Activated naive CD4-positive, alpha-beta T cell treated with anti-CD3 and anti-CD28 coated beads, Interleukin-2, amount 10 ng/mL, durations not matched to agents 7 days and 5 days (primary cell): ENCODE results near the gene RCVRN.

ENCODE experiments used
- CTCF ChIA-PET: fragments of 350-600 bp; sonication (Branson Sonifier 250); formaldehyde crosslinking; loops from one replicate; lab custom pipeline; 2021; ENCODE audit warnings: antibody characterized with exemption; lab: Charles Lee
- DNase-seq: peaks from one replicate; pipeline ENCODE4 v3.0.0-alpha.2; 2020
- H3K27ac Mint-ChIP-seq: one replicate; pipeline ENCODE4 v1.8.0; 2021; ENCODE audit warnings: mild to moderate bottlenecking, moderate library complexity, mixed read lengths
- H3K27me3 Mint-ChIP-seq: one replicate; pipeline ENCODE4 v1.8.0; 2021; ENCODE audit warnings: mild to moderate bottlenecking, mixed read lengths
- H3K36me3 Mint-ChIP-seq: one replicate; pipeline ENCODE4 v1.8.0; 2021; ENCODE audit warnings: mixed read lengths
- H3K4me1 Mint-ChIP-seq: one replicate; pipeline ENCODE4 v1.8.0; 2021; ENCODE audit warnings: mixed read lengths
- H3K4me3 Mint-ChIP-seq: one replicate; pipeline ENCODE4 v1.8.0; 2021; ENCODE audit warnings: mild to moderate bottlenecking, moderate library complexity, mixed read lengths
- H3K9me3 Mint-ChIP-seq: one replicate; pipeline ENCODE4 v1.8.0; 2021; ENCODE audit warnings: mixed read lengths

Gene RCVRN

DNA sequence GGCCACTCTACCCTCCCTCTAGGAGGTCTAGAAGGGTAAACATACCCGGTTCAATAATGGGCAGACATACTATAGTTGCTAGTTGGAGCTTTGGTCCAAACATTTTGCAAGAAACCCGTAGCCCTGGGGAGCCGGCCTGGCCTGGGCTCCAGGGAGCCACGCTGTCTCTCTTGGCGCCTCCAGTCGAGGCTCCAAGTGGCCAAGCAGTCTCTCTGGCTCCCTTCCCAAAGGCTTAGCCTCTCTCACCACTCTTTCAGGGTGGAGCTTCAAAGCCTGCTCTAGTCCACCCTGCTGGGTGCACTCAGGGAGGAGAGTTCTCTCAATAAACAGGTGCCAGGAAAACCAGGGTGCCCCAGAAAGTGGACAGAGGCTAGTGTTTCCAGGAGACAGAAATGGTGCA, 32.2 kb downstream of the RCVRN start:
- no peaks in the 10 kb centered on the region for H3K4me1 Mint-ChIP-seq
- DNase-seq, result no peak
- no peak overlapping the region for H3K4me3 Mint-ChIP-seq
- no peak overlapping the region for H3K27ac Mint-ChIP-seq
- no peaks in the 10 kb centered on the region for H3K27me3 Mint-ChIP-seq
- no peaks in the 10 kb centered on the region for H3K9me3 Mint-ChIP-seq
- CTCF ChIA-PET, result no interaction called here
- H3K36me3 Mint-ChIP-seq, result no peaks in the 10 kb centered on the region

DNA sequence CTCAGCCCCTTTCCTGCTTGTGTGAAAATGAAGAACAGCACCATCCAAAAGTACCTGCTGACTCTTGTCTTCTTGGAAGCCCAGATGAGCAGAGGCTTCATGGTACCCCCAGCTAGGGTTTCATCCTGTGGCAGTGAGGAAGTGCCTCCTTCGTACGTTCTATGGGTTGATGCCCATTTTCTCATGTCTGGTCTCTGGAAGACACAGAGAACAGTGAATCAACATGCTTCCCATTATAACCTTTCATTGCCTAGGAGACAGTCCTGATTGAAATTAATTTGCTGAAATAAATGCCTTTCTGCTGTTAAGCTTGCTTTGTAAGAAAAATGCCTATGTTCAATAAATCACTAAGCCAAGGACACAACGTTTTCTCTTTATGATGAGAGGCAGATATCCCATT, 36.5 kb downstream of the RCVRN start:
- Mint-ChIP-seq H3K9me3 (peaks cover 3% of the 10 kb centered on the region), H3K36me3 (no peaks in the 10 kb centered on the region), H3K4me3 (no peak overlapping the region), H3K27me3 (no peaks in the 10 kb centered on the region), H3K27ac (no peak overlapping the region), H3K4me1 (no peaks in the 10 kb centered on the region)
- CTCF ChIA-PET, result interaction anchor here (0.7 kb wide), 1 partner anchor 22 kb away, joined by 3 read pairs; no protein-coding TSS in a partner anchor
- no peak for DNase-seq

DNA sequence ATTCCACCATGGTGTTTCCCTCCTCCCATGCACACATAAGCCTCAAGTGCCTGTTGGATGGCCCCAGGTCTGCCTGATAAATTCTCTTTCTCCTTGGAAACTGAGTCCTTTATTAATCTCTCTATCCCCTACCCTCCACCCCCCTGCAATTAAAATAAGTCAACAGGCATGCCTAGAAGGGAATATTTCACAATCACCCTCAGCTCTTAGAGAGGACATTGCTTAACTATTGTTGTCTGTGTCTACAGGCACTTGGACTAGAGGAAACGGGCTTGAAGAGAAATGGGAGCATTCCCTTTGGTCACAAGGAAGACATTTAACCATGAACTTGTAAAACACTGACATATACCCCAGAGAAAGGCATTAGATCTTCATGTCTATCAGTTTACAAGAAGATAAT, 39.5 kb downstream of the RCVRN start:
- H3K27ac Mint-ChIP-seq, result no peak overlapping the region
- H3K27me3 Mint-ChIP-seq, result no peaks in the 10 kb centered on the region
- CTCF ChIA-PET, result no interaction called here
- H3K4me1 Mint-ChIP-seq, result no peaks in the 10 kb centered on the region
- H3K36me3 Mint-ChIP-seq, result no peaks in the 10 kb centered on the region
- H3K9me3 Mint-ChIP-seq, result peaks cover 8% of the 10 kb centered on the region
- H3K4me3 Mint-ChIP-seq, result no peak overlapping the region
- no peak for DNase-seq

DNA sequence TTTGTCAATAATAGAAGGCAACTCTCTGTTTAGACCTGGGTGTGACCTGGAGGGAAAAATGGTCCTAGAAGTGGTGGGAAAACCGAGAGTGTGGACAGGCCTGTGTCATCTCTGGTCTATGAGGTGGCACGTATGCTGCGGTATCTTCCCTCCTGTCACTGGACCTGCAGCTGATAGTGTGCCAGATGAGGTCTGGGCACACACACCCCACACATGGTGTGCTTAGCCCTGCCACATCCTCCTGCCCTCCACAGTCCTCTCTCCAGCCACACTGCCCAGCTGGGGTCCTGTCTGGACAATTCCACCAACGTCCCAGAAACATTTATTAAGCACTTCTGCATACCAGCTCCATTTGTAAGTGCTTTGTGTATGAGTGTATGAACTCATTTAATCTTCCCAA, 42.1 kb downstream of the RCVRN start:
- H3K4me3 Mint-ChIP-seq, result no peak overlapping the region
- H3K27me3 Mint-ChIP-seq, result no peaks in the 10 kb centered on the region
- H3K27ac Mint-ChIP-seq, result no peak overlapping the region
- H3K36me3 Mint-ChIP-seq, result no peaks in the 10 kb centered on the region
- CTCF ChIA-PET, result no interaction called here
- H3K9me3 Mint-ChIP-seq, result peaks cover 10% of the 10 kb centered on the region
- DNase-seq, result no peak
- H3K4me1 Mint-ChIP-seq, result no peaks in the 10 kb centered on the region

DNA sequence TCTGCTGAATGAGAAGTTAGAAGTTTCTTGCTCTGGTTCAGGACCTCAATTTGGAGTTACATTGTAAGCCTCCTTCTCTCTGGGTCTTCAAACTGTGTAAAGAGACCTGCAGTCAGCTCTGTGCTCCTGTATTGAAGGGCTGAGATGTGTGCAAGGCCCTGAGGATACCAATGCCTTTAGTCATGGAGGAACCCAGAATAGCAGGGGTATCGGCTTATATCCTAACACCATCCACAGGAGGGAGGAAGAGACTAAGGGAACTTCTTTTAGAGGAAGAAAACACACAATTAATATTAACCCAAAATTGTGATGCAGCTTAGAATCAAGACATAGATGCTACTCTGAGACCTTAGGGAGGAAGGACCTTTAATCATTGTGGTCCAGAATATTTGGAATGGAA, 42.9 kb downstream of the RCVRN start:
- peaks cover 10% of the 10 kb centered on the region for H3K9me3 Mint-ChIP-seq
- no peak overlapping the region for H3K27ac Mint-ChIP-seq
- CTCF ChIA-PET, result no interaction called here
- DNase-seq, result no peak
- H3K27me3 Mint-ChIP-seq, result no peaks in the 10 kb centered on the region
- no peak overlapping the region for H3K4me3 Mint-ChIP-seq
- H3K4me1 Mint-ChIP-seq, result no peaks in the 10 kb centered on the region
- H3K36me3 Mint-ChIP-seq, result no peaks in the 10 kb centered on the region

DNA sequence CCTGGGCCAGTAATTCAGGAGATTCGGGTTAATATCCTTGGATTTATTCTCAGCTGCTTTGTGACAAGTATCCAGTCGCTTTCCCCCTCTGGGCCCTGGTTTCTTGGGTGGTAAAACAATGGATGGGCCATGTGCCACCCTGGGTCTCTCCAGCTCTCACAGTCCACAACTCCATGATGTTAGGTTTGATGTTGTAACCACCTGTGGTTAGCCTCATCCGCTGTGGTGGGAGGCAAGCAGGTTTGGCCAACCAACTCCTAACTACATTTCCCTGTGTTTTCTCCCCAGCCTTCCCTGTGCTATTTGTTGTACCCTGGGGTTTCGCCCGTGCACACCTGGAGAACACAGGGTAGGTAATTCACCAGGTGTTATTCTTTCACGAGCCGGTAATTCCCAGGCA, 44.2 kb downstream of the RCVRN start:
- Mint-ChIP-seq H3K9me3 (peaks cover 12% of the 10 kb centered on the region), H3K27ac (no peak overlapping the region), H3K36me3 (no peaks in the 10 kb centered on the region), H3K4me1 (no peaks in the 10 kb centered on the region), H3K4me3 (no peak overlapping the region), H3K27me3 (no peaks in the 10 kb centered on the region)
- DNase-seq, result no peak
- CTCF ChIA-PET, result no interaction called here

DNA sequence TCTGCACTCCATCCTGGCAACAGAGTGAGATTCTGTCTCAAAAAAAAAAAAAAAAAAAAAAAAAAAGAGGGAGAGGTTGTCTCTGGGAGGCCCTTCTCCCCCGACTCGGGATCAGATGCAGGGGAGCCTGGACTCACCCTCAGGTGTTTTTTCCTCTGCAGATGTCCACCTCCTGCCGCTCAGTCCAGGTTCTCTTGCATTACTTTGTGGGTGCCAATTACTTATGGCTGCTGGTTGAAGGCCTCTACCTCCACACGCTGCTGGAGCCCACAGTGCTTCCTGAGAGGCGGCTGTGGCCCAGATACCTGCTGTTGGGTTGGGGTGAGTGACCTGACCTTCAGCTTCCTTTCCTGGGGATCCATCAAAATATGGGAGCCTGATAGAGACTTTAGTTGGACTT, 45.3 kb downstream of the RCVRN start:
- DNase-seq, result no peak
- H3K4me1 Mint-ChIP-seq, result no peaks in the 10 kb centered on the region
- CTCF ChIA-PET, result no interaction called here
- H3K36me3 Mint-ChIP-seq, result no peaks in the 10 kb centered on the region
- no peak overlapping the region for H3K27ac Mint-ChIP-seq
- peaks cover 9% of the 10 kb centered on the region for H3K9me3 Mint-ChIP-seq
- no peak overlapping the region for H3K4me3 Mint-ChIP-seq
- H3K27me3 Mint-ChIP-seq, result no peaks in the 10 kb centered on the region

DNA sequence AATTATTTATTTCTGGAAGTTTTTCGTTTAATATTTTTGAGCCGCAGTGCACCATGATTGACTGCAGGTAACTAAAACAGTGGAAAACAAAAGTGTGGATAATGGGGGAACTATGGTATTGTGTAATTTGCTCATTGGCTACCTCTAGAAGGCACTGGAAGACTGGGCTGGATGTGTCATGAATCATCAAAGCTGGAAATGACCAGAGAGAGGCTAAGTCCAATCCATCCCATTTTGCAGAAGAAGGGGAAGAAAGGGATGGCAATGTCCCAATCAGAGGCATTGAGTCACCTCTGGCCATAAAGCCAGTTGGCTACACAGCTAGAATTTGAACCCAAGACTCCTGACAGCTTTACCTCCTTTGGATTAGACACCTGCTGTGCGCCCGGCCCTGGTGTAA, 50.0 kb downstream of the RCVRN start:
- H3K27me3 Mint-ChIP-seq, result no peaks in the 10 kb centered on the region
- no peaks in the 10 kb centered on the region for H3K4me1 Mint-ChIP-seq
- H3K9me3 Mint-ChIP-seq, result peaks cover 4% of the 10 kb centered on the region
- H3K4me3 Mint-ChIP-seq, result no peak overlapping the region
- H3K27ac Mint-ChIP-seq, result no peak overlapping the region
- H3K36me3 Mint-ChIP-seq, result no peaks in the 10 kb centered on the region
- CTCF ChIA-PET, result no interaction called here
- DNase-seq, result no peak

DNA sequence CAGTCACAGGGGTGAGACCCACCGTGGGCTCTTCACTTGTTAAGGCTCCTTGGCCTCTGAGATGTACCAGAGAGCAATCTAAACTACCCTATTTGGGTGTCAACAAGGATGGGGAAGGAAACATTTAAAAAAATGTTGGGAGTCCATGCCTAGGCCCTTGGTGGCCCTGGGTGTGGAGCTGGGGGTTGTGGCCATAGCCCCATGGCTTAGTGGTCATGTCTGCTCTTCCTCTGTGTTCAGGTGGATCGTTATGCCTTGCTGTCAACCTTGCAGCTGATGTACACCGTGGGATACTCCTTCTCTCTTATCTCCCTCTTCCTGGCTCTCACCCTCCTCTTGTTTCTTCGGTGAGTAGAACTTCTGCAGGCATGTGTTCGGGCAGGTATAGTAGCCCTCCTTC, 50.8 kb downstream of the RCVRN start:
- no peak overlapping the region for H3K4me3 Mint-ChIP-seq
- H3K36me3 Mint-ChIP-seq, result no peaks in the 10 kb centered on the region
- H3K27me3 Mint-ChIP-seq, result no peaks in the 10 kb centered on the region
- CTCF ChIA-PET, result no interaction called here
- peaks cover 4% of the 10 kb centered on the region for H3K9me3 Mint-ChIP-seq
- no peak overlapping the region for H3K27ac Mint-ChIP-seq
- no peaks in the 10 kb centered on the region for H3K4me1 Mint-ChIP-seq
- DNase-seq, result no peak

DNA sequence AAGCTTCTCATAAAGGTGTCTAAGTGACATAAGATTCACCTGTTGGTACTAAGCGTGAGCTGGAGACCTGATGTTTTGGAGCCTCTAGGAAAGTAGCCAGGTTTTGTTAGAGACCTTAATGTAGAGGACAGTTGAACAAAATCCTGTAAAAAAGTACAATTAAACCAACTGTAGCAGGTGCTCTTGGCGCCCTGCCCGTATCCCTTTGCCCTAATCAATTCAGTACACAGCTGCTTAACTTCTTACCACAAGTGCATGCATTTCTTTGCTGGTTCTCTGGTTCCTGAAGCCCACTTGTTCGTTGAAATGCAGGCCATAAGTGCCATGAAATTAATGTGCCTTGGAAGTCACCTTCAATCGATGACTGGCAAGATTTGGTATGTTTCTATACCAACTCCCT, 54.9 kb downstream of the RCVRN start:
- H3K27ac Mint-ChIP-seq, result no peak overlapping the region
- H3K27me3 Mint-ChIP-seq, result no peaks in the 10 kb centered on the region
- H3K4me1 Mint-ChIP-seq, result no peaks in the 10 kb centered on the region
- no peaks in the 10 kb centered on the region for H3K36me3 Mint-ChIP-seq
- no peak overlapping the region for H3K4me3 Mint-ChIP-seq
- DNase-seq, result no peak
- no peaks in the 10 kb centered on the region for H3K9me3 Mint-ChIP-seq
- CTCF ChIA-PET, result no interaction called here
